ENCODE results near the gene NFATC2IP. TPM values are rescaled to one million over a fixed set of nuclear protein-coding genes. Genes with fewer than 3 reads are reported as not detected.

The NFATC2IP gene
- total and polyA plus RNA-seq, 2 experiments from 2014 or later, result 17.3 to 19.7 TPM

DNA sequence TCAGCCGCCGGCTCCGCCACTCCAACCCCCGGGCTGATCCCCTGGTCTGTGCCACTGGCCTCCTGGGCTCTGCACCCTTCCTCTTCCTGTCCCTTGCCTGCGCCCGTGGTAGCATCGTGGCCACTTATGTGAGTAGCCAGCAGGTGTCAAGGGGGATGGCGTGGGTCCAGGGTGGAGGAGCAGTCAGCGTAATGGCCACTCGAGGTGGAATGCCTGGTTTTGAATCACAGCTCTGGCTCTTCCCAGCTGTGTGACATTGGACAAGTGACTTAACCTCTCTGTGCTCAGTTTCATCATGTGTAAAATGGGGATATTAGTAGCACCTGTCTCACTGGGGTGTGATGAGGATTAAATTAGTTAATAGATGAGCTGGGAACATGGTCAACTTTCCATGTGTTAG, 31.7 kb downstream of the NFATC2IP start:
- H3K79me2 ChIP-seq, result no peaks in the 10 kb centered on the region
- H3K9me2 ChIP-seq (replicated peaks; ENCODE audit: insufficient read depth), result no peaks in the 10 kb centered on the region
- H2AFZ ChIP-seq, result no peak overlapping the region
- TF ChIP-seq, protein P1, sequence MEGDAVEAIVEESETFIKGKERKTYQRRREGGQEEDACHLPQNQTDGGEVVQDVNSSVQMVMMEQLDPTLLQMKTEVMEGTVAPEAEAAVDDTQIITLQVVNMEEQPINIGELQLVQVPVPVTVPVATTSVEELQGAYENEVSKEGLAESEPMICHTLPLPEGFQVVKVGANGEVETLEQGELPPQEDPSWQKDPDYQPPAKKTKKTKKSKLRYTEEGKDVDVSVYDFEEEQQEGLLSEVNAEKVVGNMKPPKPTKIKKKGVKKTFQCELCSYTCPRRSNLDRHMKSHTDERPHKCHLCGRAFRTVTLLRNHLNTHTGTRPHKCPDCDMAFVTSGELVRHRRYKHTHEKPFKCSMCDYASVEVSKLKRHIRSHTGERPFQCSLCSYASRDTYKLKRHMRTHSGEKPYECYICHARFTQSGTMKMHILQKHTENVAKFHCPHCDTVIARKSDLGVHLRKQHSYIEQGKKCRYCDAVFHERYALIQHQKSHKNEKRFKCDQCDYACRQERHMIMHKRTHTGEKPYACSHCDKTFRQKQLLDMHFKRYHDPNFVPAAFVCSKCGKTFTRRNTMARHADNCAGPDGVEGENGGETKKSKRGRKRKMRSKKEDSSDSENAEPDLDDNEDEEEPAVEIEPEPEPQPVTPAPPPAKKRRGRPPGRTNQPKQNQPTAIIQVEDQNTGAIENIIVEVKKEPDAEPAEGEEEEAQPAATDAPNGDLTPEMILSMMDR (IDR thresholded peaks at IDR 0.05; ENCODE audit: poor library complexity), result no peak
- no peak for TF ChIP-seq EZH2 (IDR thresholded peaks at IDR 0.05; ENCODE audit: borderline replicate concordance)
- no peak for TF ChIP-seq EZH2phosphoT487 (IDR thresholded peaks at IDR 0.05; ENCODE audit: low read depth, severe bottlenecking, unreplicated experiment)
- no peak overlapping the region for H3K4me2 ChIP-seq
- WGBS (ENCODE audit: low lambda C conversion rate, missing lambda C conversion rate), result 100% methylated on average over 10 of the region's 10 CpGs
- no peaks in the 10 kb centered on the region for H3K4me1 ChIP-seq (ENCODE audit: insufficient read depth)
- no peaks in the 10 kb centered on the region for H3K36me3 ChIP-seq (replicated peaks; ENCODE audit: insufficient read depth, low read depth)
- no peaks in the 10 kb centered on the region for H3K9me3 ChIP-seq (ENCODE audit: low read depth)
- no peaks in the 10 kb centered on the region for H4K20me1 ChIP-seq (ENCODE audit: insufficient read depth, poor library complexity, severe bottlenecking)
- DNase-seq (ENCODE audit: low spot score), result no peak
- no peak overlapping the region for H3K27ac ChIP-seq
- H3K27me3 ChIP-seq, result no peaks in the 10 kb centered on the region
- no peak overlapping the region for H3K4me3 ChIP-seq

DNA sequence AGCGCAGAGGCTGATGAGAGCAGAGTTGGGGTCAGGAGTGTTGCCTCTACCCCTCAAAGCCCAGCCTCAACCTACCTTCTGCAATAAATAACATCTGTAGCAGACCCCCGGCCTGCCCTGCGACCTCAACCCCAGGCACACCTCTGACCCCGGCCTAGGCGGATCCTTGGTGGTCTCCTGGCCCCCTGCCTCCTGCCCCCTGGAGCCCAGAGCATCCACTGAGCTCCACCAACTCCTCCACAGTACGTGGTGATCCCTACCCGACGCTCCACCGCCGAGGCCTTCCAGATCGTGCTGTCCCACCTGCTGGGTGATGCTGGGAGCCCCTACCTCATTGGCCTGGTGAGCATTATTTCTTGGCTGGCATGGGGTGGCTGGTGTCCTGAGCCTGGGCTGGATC, 32.2 kb downstream of the NFATC2IP start:
- TF ChIP-seq, protein P1 (IDR thresholded peaks at IDR 0.05; ENCODE audit: poor library complexity), result no peak
- TF ChIP-seq EZH2 (IDR thresholded peaks at IDR 0.05; ENCODE audit: borderline replicate concordance) (no peak), EZH2phosphoT487 (IDR thresholded peaks at IDR 0.05; ENCODE audit: low read depth, severe bottlenecking, unreplicated experiment) (no peak)
- Histone ChIP-seq H3K4me2 (no peak overlapping the region), H3K9me2 (replicated peaks; ENCODE audit: insufficient read depth) (no peaks in the 10 kb centered on the region), H3K36me3 (replicated peaks; ENCODE audit: insufficient read depth, low read depth) (no peaks in the 10 kb centered on the region), H3K4me1 (ENCODE audit: insufficient read depth) (no peaks in the 10 kb centered on the region), H3K79me2 (no peaks in the 10 kb centered on the region), H2AFZ (no peak overlapping the region), H3K27me3 (no peaks in the 10 kb centered on the region), H3K9me3 (ENCODE audit: low read depth) (no peaks in the 10 kb centered on the region), H3K27ac (no peak overlapping the region), H4K20me1 (ENCODE audit: insufficient read depth, poor library complexity, severe bottlenecking) (no peaks in the 10 kb centered on the region), H3K4me3 (no peak overlapping the region)
- DNase-seq (ENCODE audit: low spot score), result no peak
- 98% methylated on average over 11 of the region's 11 CpGs for WGBS (ENCODE audit: low lambda C conversion rate, missing lambda C conversion rate)

DNA sequence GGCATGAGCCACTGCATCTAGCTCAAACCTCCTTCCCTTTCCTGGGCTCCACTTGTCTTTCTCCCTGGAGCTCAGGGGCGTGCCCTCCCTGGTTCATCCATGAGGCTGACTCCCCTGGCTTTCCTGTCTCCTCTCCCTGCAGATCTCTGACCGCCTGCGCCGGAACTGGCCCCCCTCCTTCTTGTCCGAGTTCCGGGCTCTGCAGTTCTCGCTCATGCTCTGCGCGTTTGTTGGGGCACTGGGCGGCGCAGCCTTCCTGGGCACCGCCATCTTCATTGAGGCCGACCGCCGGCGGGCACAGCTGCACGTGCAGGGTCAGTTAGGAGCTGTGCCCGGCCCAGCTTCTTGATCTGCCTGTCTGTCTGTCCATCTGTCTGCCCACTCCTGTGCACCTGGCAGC, 32.9 kb downstream of the NFATC2IP start:
- H3K79me2 ChIP-seq, result no peaks in the 10 kb centered on the region
- 96% methylated on average over 18 of the region's 18 CpGs for WGBS (ENCODE audit: low lambda C conversion rate, missing lambda C conversion rate)
- H3K27me3 ChIP-seq, result no peaks in the 10 kb centered on the region
- no peak overlapping the region for H3K4me2 ChIP-seq
- no peak overlapping the region for H3K4me3 ChIP-seq
- no peaks in the 10 kb centered on the region for H3K9me3 ChIP-seq (ENCODE audit: low read depth)
- H3K27ac ChIP-seq, result no peak overlapping the region
- H2AFZ ChIP-seq, result no peak overlapping the region
- no peaks in the 10 kb centered on the region for H4K20me1 ChIP-seq (ENCODE audit: insufficient read depth, poor library complexity, severe bottlenecking)
- no peaks in the 10 kb centered on the region for H3K9me2 ChIP-seq (replicated peaks; ENCODE audit: insufficient read depth)
- no peak for DNase-seq (ENCODE audit: low spot score)
- no peaks in the 10 kb centered on the region for H3K36me3 ChIP-seq (replicated peaks; ENCODE audit: insufficient read depth, low read depth)
- TF ChIP-seq EZH2phosphoT487 (IDR thresholded peaks at IDR 0.05; ENCODE audit: low read depth, severe bottlenecking, unreplicated experiment) (no peak), EZH2 (IDR thresholded peaks at IDR 0.05; ENCODE audit: borderline replicate concordance) (no peak)
- TF ChIP-seq, protein P1 (IDR thresholded peaks at IDR 0.05; ENCODE audit: poor library complexity), result no peak
- no peaks in the 10 kb centered on the region for H3K4me1 ChIP-seq (ENCODE audit: insufficient read depth)

DNA sequence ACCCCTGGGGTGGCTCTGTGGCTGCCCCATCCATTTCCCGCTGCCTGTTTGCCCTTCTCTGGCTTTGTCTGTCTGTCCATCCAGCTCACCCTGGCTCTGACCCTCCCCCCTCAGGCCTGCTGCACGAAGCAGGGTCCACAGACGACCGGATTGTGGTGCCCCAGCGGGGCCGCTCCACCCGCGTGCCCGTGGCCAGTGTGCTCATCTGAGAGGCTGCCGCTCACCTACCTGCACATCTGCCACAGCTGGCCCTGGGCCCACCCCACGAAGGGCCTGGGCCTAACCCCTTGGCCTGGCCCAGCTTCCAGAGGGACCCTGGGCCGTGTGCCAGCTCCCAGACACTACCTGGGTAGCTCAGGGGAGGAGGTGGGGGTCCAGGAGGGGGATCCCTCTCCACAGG, 33.4 kb downstream of the NFATC2IP start:
- Histone ChIP-seq H3K9me3 (ENCODE audit: low read depth) (no peaks in the 10 kb centered on the region), H3K27ac (no peak overlapping the region), H3K27me3 (no peaks in the 10 kb centered on the region), H3K4me3 (no peak overlapping the region), H4K20me1 (ENCODE audit: insufficient read depth, poor library complexity, severe bottlenecking) (no peaks in the 10 kb centered on the region), H2AFZ (no peak overlapping the region), H3K4me1 (ENCODE audit: insufficient read depth) (no peaks in the 10 kb centered on the region), H3K36me3 (replicated peaks; ENCODE audit: insufficient read depth, low read depth) (no peaks in the 10 kb centered on the region), H3K79me2 (no peaks in the 10 kb centered on the region), H3K4me2 (no peak overlapping the region), H3K9me2 (replicated peaks; ENCODE audit: insufficient read depth) (no peaks in the 10 kb centered on the region)
- TF ChIP-seq, protein P1 (IDR thresholded peaks at IDR 0.05; ENCODE audit: poor library complexity), result no peak
- no peak for DNase-seq (ENCODE audit: low spot score)
- 90% methylated on average over 12 of the region's 12 CpGs for WGBS (ENCODE audit: low lambda C conversion rate, missing lambda C conversion rate)

All from hepatocyte (in vitro differentiated cells).